ENCODE results near the gene RIN2.

Gene RIN2

DNA sequence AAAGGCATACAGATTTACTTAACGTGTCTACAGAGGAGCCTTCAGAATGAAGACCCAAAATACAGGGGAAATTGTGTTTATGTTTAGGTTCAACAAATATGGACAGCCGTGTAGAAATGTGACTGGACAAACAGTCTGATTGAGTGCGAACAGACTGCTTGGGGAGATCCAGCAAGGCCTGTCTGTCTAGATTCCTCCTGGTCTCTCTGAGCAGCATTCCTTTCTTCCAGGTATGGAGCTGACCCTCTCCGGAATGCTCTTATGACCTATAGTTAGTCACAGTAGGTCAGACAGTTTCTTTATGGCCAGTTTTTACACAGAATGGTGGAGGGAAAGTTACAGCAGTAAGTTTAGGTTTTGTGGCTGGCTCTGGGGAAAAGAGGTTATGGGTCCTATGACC lies 9.0 kb downstream of the RIN2 start:
- Histone ChIP-seq H3K36me3 (ENCODE audit: control insufficient read depth, insufficient read depth, low read length) (no peaks in the 10 kb centered on the region), H3K4me3 (replicated peaks; ENCODE audit: low read depth, low read length) (no peak overlapping the region), H3K27me3 (replicated peaks; ENCODE audit: control insufficient read depth, insufficient read depth, low read length) (no peaks in the 10 kb centered on the region; the same call in 1 of the 2 replicates)
- TF ChIP-seq, protein P1, sequence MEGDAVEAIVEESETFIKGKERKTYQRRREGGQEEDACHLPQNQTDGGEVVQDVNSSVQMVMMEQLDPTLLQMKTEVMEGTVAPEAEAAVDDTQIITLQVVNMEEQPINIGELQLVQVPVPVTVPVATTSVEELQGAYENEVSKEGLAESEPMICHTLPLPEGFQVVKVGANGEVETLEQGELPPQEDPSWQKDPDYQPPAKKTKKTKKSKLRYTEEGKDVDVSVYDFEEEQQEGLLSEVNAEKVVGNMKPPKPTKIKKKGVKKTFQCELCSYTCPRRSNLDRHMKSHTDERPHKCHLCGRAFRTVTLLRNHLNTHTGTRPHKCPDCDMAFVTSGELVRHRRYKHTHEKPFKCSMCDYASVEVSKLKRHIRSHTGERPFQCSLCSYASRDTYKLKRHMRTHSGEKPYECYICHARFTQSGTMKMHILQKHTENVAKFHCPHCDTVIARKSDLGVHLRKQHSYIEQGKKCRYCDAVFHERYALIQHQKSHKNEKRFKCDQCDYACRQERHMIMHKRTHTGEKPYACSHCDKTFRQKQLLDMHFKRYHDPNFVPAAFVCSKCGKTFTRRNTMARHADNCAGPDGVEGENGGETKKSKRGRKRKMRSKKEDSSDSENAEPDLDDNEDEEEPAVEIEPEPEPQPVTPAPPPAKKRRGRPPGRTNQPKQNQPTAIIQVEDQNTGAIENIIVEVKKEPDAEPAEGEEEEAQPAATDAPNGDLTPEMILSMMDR (IDR thresholded peaks at IDR 0.05; ENCODE audit: insufficient read depth, low read length, poor library complexity, severe bottlenecking): no peak
- DNase-seq (ENCODE audit: extremely low read depth, insufficient read length): no peak

DNA sequence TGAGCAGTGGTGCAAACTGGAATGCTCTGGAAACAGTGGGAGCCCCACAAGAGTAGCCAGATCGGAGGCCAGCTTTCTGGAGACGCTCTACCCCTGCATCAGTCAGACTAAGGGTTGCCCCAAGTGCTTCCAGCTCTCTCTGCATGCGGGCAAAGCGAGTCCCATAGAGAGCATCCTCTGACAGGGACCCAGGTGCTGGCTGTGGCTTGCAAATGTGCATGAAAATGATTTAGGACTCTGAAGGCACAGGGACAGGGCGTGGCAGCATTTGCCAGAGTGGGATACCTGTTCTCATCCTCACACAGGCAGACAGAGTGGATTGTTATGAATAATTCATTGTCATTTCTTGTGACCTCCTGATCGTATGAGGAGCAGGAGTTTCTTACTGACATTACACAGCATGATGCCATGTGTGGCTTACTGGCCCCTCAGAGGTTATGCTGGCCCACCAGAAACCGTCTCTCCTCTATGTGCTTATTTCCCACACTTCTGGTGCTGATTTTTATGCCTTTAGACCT lies 10.3 kb downstream of the RIN2 start:
- DNase-seq (ENCODE audit: extremely low read depth, insufficient read length): no peak
- no peak overlapping the region for H3K4me3 ChIP-seq (replicated peaks; ENCODE audit: low read depth, low read length)
- H3K27me3 ChIP-seq (replicated peaks; ENCODE audit: control insufficient read depth, insufficient read depth, low read length): no peaks in the 10 kb centered on the region; the same call in none of the 2 replicates

DNA sequence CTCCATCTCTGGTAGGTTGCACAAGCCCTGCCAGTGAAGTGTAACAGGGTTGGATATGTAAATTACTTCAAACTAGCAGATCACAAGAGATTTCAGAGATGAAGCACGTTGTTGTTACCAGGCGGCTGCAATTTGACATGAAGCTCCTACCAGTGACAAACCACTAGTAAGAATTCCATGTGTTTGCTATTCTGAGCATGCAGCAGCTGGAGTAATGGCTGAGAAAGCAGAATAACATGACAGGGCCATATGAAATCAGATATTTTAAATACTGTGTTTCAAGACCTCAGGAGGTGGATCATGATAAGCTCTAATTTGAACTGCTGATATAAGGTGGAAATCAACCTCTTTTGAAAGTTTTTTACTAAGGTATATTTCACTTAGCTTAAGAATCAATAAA lies 11.4 kb downstream of the RIN2 start:
- H3K4me3 ChIP-seq (replicated peaks; ENCODE audit: low read depth, low read length): no peak overlapping the region
- no peak for DNase-seq (ENCODE audit: extremely low read depth, insufficient read length)
- TF ChIP-seq, protein P1 (IDR thresholded peaks at IDR 0.05; ENCODE audit: insufficient read depth, low read length, poor library complexity, severe bottlenecking): no peak
- no peaks in the 10 kb centered on the region for H3K36me3 ChIP-seq (ENCODE audit: control insufficient read depth, insufficient read depth, low read length)
- no peaks in the 10 kb centered on the region; the same call in none of the 2 replicates for H3K27me3 ChIP-seq (replicated peaks; ENCODE audit: control insufficient read depth, insufficient read depth, low read length)

More for the DNA sequence above, 10.3 kb downstream of the RIN2 start:
- TF ChIP-seq, protein P1 (IDR thresholded peaks at IDR 0.05; ENCODE audit: insufficient read depth, low read length, poor library complexity, severe bottlenecking): no peak
- no peaks in the 10 kb centered on the region for H3K36me3 ChIP-seq (ENCODE audit: control insufficient read depth, insufficient read depth, low read length)

DNA sequence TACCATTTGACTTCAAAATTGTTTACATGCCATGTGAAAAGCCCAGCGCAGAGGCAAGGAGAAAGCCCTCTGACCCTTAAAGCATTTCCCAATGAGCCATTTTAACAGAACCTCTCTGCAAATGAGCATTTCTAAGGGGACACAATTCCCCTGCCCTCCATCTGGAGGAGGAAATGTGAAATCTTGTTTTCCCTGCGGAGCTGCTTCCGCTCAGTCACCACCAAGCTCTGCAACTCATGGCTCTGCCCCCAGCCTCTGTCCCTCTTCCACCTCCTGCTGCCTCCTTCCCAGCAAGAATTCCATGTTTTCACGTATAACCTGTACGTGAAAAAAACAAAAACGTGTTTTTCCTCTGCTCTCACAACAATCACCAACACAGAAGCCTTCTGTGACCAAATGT lies 12.3 kb downstream of the RIN2 start:
- DNase-seq (ENCODE audit: extremely low read depth, insufficient read length): no peak
- no peaks in the 10 kb centered on the region for H3K36me3 ChIP-seq (ENCODE audit: control insufficient read depth, insufficient read depth, low read length)
- H3K4me3 ChIP-seq (replicated peaks; ENCODE audit: low read depth, low read length): no peak overlapping the region
- H3K27me3 ChIP-seq (replicated peaks; ENCODE audit: control insufficient read depth, insufficient read depth, low read length): no peaks in the 10 kb centered on the region; the same call in none of the 2 replicates
- TF ChIP-seq, protein P1 (IDR thresholded peaks at IDR 0.05; ENCODE audit: insufficient read depth, low read length, poor library complexity, severe bottlenecking): no peak

DNA sequence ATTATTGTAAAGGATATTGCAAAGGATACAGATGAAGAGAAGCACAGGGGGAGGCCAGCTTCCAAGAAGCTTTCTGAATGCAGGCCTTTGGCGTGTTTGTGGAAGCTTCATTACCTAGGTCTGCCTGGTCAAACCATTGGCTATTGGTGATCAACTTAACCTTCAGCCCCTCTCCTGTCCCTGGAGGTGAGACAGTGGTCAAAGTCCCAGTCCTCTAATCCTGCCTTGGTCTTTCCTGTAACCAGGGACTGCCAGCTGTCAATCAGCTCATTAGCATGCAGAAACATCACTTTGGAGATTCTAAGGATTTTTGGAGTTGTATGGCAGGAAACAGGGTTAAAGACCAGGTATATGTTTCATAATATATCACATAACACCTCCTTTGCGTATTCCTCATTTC lies 13.0 kb downstream of the RIN2 start:
- no peak for DNase-seq (ENCODE audit: extremely low read depth, insufficient read length)
- no peaks in the 10 kb centered on the region; the same call in none of the 2 replicates for H3K27me3 ChIP-seq (replicated peaks; ENCODE audit: control insufficient read depth, insufficient read depth, low read length)
- TF ChIP-seq, protein P1 (IDR thresholded peaks at IDR 0.05; ENCODE audit: insufficient read depth, low read length, poor library complexity, severe bottlenecking): no peak

DNA sequence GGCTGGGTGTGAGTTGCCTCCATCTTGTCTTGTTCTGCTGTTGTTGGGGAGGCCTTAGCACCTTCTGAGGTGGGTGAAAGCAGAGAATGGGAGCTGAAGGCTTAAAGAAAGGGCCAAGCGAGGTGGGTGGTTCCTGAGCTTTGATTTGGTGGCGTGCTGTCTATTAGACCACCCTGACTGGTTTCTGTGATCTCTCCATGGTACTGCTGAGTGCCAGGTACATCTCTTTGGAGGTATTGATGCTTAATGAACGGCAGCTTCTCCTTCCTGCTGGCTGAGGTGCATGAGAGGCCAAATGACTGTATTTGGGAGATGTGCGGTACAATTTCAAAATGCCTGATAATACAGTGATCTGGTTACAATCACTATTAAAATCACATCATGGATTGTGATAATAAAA lies 15.4 kb downstream of the RIN2 start:
- H3K4me3 ChIP-seq (replicated peaks; ENCODE audit: low read depth, low read length): no peak overlapping the region
- no peaks in the 10 kb centered on the region; the same call in 1 of the 2 replicates for H3K27me3 ChIP-seq (replicated peaks; ENCODE audit: control insufficient read depth, insufficient read depth, low read length)
- TF ChIP-seq, protein P1 (IDR thresholded peaks at IDR 0.05; ENCODE audit: insufficient read depth, low read length, poor library complexity, severe bottlenecking): no peak
- no peak for DNase-seq (ENCODE audit: extremely low read depth, insufficient read length)
- H3K36me3 ChIP-seq (ENCODE audit: control insufficient read depth, insufficient read depth, low read length): no peaks in the 10 kb centered on the region

More for the DNA sequence above, 13.0 kb downstream of the RIN2 start:
- Histone ChIP-seq H3K4me3 (replicated peaks; ENCODE audit: low read depth, low read length) (no peak overlapping the region), H3K36me3 (ENCODE audit: control insufficient read depth, insufficient read depth, low read length) (no peaks in the 10 kb centered on the region)

Measured in GM06990 (cell line).